Tibial nerve (tissue), 4 donors: Measurements from ENCODE around the gene GPANK1. TPM values are rescaled to one million over a fixed set of nuclear protein-coding genes. Genes with fewer than 3 reads are reported as not detected.

ENCODE experiments used
- DNase-seq, 2 donors: peaks; one replicate each; pipeline ENCODE4 v3.0.0-alpha.2; 2019; ENCODE audit warnings: low spot score in 2 of 2
- H3K27ac ChIP-seq, 4 donors: fragments of 200-600 bp; sonication (generic) in 3 of 4; one replicate each; pipeline ENCODE4 v1.5.1; 2017 to 2019; ENCODE audit warnings: mild to moderate bottlenecking in 1 of 4
- H3K27me3 ChIP-seq, 2 donors: fragments of 200-600 bp; sonication (generic) in 1 of 2; one replicate each; pipeline versions ENCODE4 v1.5.1 to v1.6.0; 2017 to 2019
- H3K36me3 ChIP-seq, 3 donors: fragments of 200-600 bp; sonication (generic); one replicate each; pipeline ENCODE4 v1.5.1; 2018 to 2019
- H3K4me1 ChIP-seq, 4 donors: fragments of 200-600 bp; sonication (generic) in 3 of 4; one replicate each; pipeline ENCODE4 v1.5.1; 2017 to 2019
- H3K4me3 ChIP-seq, 4 donors: fragments of 200-600 bp; sonication (generic) in 3 of 4; one replicate each; pipeline ENCODE4 v1.5.1; 2017 to 2019; ENCODE audit warnings: mild to moderate bottlenecking in 1 of 4, moderate library complexity in 1 of 4
- H3K9me3 ChIP-seq, 4 donors: fragments of 200-600 bp; sonication (generic) in 3 of 4; one replicate each; pipeline ENCODE4 v1.5.1; 2017 to 2019
- CTCF ChIP-seq, 5 experiments: fragments of 200-600 bp in 3 of 5; fragments of 450-650 bp in 2 of 5; sonication (generic) in 3 of 5; IDR thresholded peaks; one replicate each; pipeline ENCODE4 v1.5.1; 2016 to 2019; ENCODE audit warnings: antibody characterized with exemption in 5 of 5, mild to moderate bottlenecking in 3 of 5, moderate library complexity in 2 of 5
- EP300 ChIP-seq, 2 donors: sonication (generic); formaldehyde crosslinking; IDR thresholded peaks; one replicate each; pipeline ENCODE4 v1.6.1; 2017; ENCODE audit warnings: antibody characterized with exemption in 2 of 2, mild to moderate bottlenecking in 1 of 2
- POLR2A ChIP-seq, 2 donors: fragments of 450-650 bp; IDR thresholded peaks; one replicate each; pipeline ENCODE4 v1.6.1; 2017; ENCODE audit warnings: antibody characterized with exemption in 2 of 2, mild to moderate bottlenecking in 2 of 2, moderate library complexity in 2 of 2
- WGBS, 2 donors: methylation state at CpG; one replicate each; pipeline ENCODE4 v1.1.5; 2018; 5-methylcytosine and 5-hydroxymethylcytosine counted together
- total RNA-seq, 4 donors: library from RNA; depleted of rRNA; stranded (reverse); fragments of >200 nt; gene quantifications; one replicate each; pipeline ENCODE4 v1.1.0, GENCODE V29; 2016

Gene GPANK1
- total RNA-seq, 4 donors from 2014 or later = 18.8 to 30.0 (median 26.5) TPM

DNA sequence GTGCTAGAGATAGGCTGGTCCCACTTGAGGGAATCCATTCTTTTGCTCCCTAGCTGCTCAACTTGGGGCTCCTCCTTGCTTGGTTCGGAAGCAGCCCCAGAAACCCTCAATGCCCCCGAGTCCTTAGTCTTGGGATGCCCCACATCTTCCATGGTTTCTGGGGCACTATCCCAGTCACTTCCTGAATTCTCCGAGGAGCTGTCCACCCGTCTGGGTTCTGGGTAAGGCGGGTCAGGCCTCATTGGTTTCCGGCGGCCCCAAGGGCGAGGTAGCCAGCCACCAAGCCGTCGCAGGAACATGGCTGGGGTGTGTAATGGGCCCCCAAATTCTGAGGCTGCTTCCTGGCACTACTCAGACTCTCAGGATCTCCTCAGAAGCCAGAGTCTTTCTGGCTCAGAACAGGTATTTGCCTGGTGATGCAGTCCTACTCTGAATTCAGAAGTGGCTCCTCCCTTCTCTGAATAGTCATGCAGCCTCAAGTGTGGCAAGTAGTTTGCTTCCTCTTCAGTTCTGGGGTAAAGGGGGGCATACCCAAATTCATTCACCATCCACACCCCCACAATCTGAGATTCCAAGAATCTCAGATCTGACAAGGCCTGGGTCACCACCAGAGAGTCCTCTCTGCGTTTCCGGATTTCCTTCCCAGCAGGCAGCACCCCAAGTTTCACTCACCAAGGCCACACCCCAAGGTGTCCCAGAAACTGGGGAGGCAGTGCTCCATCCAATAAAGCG is 5.0 kb downstream of the GPANK1 start:
- H3K36me3 ChIP-seq = peaks cover 0 to 56% (median 0%) of the 10 kb centered on the region in 3 donors
- WGBS, 2 donors = 13 to 20% methylated on average over 10 to 11 of the region's 13 CpGs
- peak overlapping the region; percentile 73 to 91 (median 85) for H3K27ac ChIP-seq
- H3K4me3 ChIP-seq = peak overlapping the region; percentile 52 to 81 (median 74)
- TF ChIP-seq POLR2A (IDR thresholded peaks at IDR 0.05) = no peak
- TF ChIP-seq CTCF (IDR thresholded peaks at IDR 0.05) = no peak
- no peak for TF ChIP-seq EP300 (IDR thresholded peaks at IDR 0.05)
- no peaks in the 10 kb centered on the region for H3K27me3 ChIP-seq
- no peaks in the 10 kb centered on the region for H3K9me3 ChIP-seq
- DNase-seq = no peak
- H3K4me1 ChIP-seq = peaks cover 0 to 67% (median 36%) of the 10 kb centered on the region in 4 donors

DNA sequence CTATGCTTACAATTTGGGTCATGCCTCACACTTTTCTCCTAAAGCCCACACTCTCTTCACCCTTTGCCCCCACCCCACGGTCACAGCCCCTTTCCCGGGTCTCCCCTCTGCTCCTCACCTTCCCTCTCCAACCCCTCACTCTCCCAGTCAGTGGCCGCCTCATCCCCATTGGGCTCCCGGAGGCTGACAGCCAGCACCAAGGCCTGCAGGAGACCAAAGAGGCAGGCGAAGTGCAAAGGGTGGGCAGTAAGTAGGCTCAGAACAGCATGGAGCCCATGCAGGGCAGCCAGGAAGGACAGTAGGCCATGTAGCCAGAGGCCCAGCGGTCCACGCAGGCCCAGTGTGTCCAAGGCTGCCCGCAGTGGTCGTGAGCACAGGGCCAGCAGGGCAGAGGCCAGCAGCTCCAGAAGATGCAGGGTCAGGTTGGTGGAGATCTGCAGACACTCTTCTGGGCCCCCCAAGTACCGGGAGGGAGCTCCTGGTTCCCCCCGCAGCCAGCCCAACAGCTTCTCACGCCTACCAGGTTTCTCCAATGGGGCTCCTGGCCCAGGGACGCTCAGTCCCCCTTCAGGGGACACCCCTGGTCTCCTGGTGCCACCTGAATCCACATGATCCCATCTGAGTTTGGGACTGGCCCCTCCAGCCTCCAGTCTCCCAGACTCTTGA is 5.7 kb downstream of the GPANK1 start:
- TF ChIP-seq POLR2A (IDR thresholded peaks at IDR 0.05) (no peak), CTCF (IDR thresholded peaks at IDR 0.05) (no peak), EP300 (IDR thresholded peaks at IDR 0.05) (no peak)
- DNase-seq = no peak
- Histone ChIP-seq H3K4me3 (peak overlapping the region; percentile 52 to 81 (median 74)), H3K36me3 (peaks cover 0 to 56% (median 0%) of the 10 kb centered on the region in 3 donors), H3K4me1 (peaks cover 0 to 64% (median 34%) of the 10 kb centered on the region in 4 donors), H3K27ac (peak overlapping the region in 3 of 4 donors; percentile 81 to 91 (median 89)), H3K9me3 (no peaks in the 10 kb centered on the region), H3K27me3 (no peaks in the 10 kb centered on the region)
- WGBS, 2 donors = 75% methylated on average over 11 to 13 of the region's 13 CpGs

- DNase-seq = no peak
- Histone ChIP-seq H3K27me3 (no peaks in the 10 kb centered on the region), H3K9me3 (no peaks in the 10 kb centered on the region), H3K27ac (no peak overlapping the region), H3K36me3 (peaks cover 0 to 49% (median 0%) of the 10 kb centered on the region in 3 donors), H3K4me3 (no peak overlapping the region), H3K4me1 (peaks cover 0 to 63% (median 32%) of the 10 kb centered on the region in 4 donors)
- 73 to 79% methylated on average over 4 of the region's 4 CpGs for WGBS, 2 donors
- no peak for TF ChIP-seq POLR2A (IDR thresholded peaks at IDR 0.05)
- no peak for TF ChIP-seq CTCF (IDR thresholded peaks at IDR 0.05)
- no peak for TF ChIP-seq EP300 (IDR thresholded peaks at IDR 0.05)
Measured at GRCh38 chr6:31658158-31658688, 6.6 kb downstream of the GPANK1 start.

- no peak for TF ChIP-seq EP300 (IDR thresholded peaks at IDR 0.05)
- TF ChIP-seq POLR2A (IDR thresholded peaks at IDR 0.05) = no peak
- TF ChIP-seq CTCF (IDR thresholded peaks at IDR 0.05) = no peak
- H3K4me3 ChIP-seq = no peak overlapping the region
- peaks cover 0 to 46% (median 0%) of the 10 kb centered on the region in 3 donors for H3K36me3 ChIP-seq
- DNase-seq = no peak
- H3K4me1 ChIP-seq = peaks cover 0 to 57% (median 29%) of the 10 kb centered on the region in 4 donors
- no peaks in the 10 kb centered on the region for H3K27me3 ChIP-seq
- WGBS, 2 donors = 72 to 73% methylated on average over 6 of the region's 6 CpGs
- no peak overlapping the region for H3K27ac ChIP-seq
- H3K9me3 ChIP-seq = no peaks in the 10 kb centered on the region
Measured at GRCh38 chr6:31657406-31658157, 7.2 kb downstream of the GPANK1 start.
